Activated CD4-positive, alpha-beta T cell treated with anti-CD3 and anti-CD28 coated beads, Interleukin-2, Interleukin-4, amounts not matched to agents 100 ng/mL and 50 ng/mL, durations not matched to agents 16 hours and 8 hours (primary cell): ENCODE measurements around the gene CTCF.

Experiments
- DNase-seq: peaks from one replicate; pipeline ENCODE4 v3.0.0-alpha.2; 2020; ENCODE audit warnings: low spot score

The CTCF gene

GRCh38 chr16:67685388-67686112 lies 123.2 kb downstream of the CTCF start:
- no peak for DNase-seq
